DMS79 treated with DMSO at 0.1 percent for 48 hours (cell line): ENCODE measurements around the gene IQUB.
"Not testable (repeated sequence)": the region's sequence is repeated elsewhere in the genome, so short reads cannot be mapped to it uniquely, and the experiment has no call there.

Experiments
- DNase-seq: peaks from one replicate; lab custom pipeline; 2025; lab: John Stamatoyannopoulos, UW

IQUB gene

GRCh38 chr7:123534383-123535260, at the start of gene IQUB:
TSS of gene IQUB (minus strand) at chr7:123534595. CDS start at chr7:123512340, 22,255 bp downstream.
- DNase-seq, result peak; percentile 93

DNA sequence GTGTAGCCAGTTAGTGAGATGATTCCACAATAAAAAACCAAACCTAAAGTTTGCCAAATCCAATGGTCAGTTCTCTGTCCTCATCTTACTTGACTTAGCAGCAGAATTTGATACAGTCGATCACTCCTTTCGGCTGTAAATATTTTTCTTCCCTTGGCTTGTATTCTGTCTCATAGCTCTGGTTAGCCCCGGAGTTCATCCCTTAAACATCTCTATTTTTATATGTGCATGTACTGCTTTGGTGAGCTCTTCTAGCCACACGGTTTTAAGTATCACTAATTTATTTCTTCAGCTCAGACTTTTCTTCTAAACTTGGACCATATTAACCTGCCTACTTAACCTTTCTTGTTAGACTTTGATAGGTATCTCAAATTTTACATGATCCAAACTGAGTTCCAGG, 49.4 kb upstream of the IQUB start:
- no peak for DNase-seq

- no peak for DNase-seq
Observed at GRCh38 chr7:123581162-123581459, 46.7 kb upstream of the IQUB start.

- DNase-seq, result no peak
Observed at GRCh38 chr7:123580406-123581161, 46.2 kb upstream of the IQUB start.

GRCh38 chr7:123579416-123579815, 45.0 kb upstream of the IQUB start:
- no peak for DNase-seq

DNA sequence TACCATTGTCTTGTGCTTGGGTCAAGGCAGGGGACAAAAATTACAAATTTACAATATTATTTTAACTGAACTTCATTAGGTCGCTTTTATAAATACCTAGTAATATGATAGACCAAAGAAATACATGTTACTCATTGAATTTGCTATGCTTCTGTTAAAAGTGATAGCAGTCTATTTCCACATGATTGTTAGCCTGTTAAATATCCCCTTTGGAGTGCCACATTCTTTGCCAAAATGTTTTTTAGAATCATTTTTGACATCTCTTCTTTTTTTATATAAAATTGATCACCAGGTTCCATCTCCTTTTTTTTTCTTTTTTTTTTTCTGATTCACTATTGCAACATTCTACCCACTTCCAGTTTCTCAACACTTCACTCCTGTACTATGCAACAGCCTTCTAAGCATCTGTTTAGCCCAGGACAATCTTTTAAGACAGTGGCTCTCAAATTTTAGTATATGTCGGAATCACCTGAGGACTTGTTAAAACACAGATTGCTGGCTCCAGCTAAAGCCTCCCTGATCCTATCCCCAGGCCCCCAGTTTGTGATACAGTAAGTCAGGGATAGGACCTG, 39.6 kb upstream of the IQUB start:
- DNase-seq, result no peak

GRCh38 chr7:123573341-123573740, 38.9 kb upstream of the IQUB start:
- DNase-seq, result no peak

GRCh38 chr7:123571684-123572083, 37.3 kb upstream of the IQUB start:
- no peak for DNase-seq

DNA sequence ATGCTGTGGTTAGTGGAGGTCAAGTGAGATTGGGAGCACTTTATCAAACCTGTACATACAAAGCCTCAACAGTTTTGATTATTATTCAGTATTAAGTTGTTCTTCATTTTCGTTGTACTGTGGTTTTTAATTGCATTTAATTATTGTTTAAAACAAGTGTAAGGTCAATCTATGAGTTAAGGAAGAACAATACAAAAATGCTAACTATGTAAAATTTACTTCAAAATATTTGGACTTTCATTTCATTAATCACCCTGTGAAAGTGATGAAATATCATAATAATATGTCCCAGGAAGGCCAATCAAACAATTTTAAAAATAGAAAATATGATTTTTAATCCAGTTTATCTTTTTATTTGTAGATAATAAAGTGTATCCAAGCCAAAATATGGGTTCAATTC, 36.8 kb upstream of the IQUB start:
- DNase-seq, result no peak

GRCh38 chr7:123570390-123571182, 36.2 kb upstream of the IQUB start:
- DNase-seq, result no peak

- no peak for DNase-seq
Observed at GRCh38 chr7:123569352-123570010, 35.1 kb upstream of the IQUB start.

DNA sequence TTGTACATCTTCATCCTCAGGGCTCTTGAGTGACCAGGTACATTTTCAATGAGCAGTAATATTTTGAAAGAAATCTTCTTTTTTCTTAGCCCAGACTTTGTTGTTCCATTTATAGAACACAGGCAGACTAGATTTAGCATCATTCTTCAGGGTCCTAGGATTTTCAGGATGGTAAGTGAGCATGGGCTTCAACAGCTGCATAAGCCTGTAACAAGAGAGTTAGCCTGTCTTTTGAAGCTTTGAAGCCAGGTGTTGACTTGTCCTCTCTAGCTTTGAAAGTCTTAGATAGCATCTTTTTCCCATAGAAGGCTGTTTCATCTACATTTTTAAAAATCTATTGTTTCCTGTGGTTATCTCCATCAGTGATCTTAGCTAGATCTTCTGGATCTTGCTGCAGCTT, 27.7 kb upstream of the IQUB start:
- no peak for DNase-seq

GRCh38 chr7:123558289-123558874, 24.0 kb upstream of the IQUB start:
- DNase-seq, result no peak

GRCh38 chr7:123557398-123558288, 23.2 kb upstream of the IQUB start, which contains the start of gene NDUFA5:
TSS of gene NDUFA5 (minus strand) at chr7:123557818. CDS start at chr7:123557795, 23 bp downstream.
- peak; percentile 98 for DNase-seq

DNA sequence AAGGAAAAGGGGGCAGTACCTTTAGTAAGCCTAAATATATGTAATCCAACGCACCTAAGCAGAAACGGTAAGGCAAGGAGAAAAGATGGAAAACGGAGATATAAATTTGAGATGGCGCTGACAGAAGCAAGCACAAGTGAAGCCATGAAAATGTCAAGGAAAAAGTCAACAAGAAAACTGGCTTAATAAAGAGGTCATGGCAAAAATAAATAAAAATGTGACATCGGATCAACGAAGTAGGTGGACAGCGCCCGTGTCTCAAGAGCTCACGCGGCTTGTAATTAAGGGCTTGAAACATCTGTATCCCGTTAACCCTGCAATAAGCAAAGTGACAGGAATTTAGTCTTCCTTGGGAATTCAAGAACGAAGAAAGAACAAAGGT, 22.6 kb upstream of the IQUB start:
- DNase-seq, result no peak

- DNase-seq, result no peak
Observed at GRCh38 chr7:123555484-123555883, 21.1 kb upstream of the IQUB start.

GRCh38 chr7:123553159-123553558, 18.8 kb upstream of the IQUB start:
- no peak for DNase-seq

GRCh38 chr7:123552641-123553040, 18.2 kb upstream of the IQUB start:
- no peak for DNase-seq

- not testable (repeated sequence) for DNase-seq
Observed at GRCh38 chr7:123552134-123552533, 17.7 kb upstream of the IQUB start.

GRCh38 chr7:123548406-123548805, 14.0 kb upstream of the IQUB start:
- DNase-seq, result no peak
